ENCODE data around the gene SYS1.

SYS1 gene

DNA sequence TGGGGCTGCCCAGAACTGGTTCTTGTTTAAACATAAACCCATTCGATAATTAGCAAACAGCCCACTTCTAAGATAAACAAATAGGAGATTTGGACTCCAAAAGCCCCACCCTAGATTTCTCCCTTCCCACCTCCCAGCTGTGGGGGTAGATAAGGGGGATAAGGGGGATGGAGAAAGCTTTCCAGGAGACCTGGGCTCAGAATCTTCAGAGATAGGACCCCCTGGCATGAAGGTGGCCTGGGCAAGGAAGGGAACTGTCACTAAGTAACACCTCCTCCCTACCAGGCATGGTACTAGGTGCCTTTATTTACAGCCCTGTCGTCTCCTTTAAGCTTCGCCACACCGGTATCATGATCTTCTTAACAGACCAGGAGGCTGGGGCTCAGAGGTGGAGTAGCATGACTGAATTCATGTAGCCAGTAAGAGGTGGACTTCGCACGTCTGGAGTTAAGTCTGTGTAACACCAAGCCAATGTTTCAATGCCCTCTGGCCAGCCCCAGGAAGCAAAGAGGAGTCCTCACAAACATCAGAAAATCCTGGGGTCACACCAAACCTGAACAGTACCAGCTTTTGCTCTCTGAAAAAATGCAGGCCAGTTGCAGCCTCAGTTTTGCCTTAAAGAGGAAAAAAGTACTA, 19.3 kb upstream of the SYS1 start:
- DNase-seq (ENCODE audit: low read depth), result no peak
- H3K4me3 ChIP-seq (ENCODE audit: low read length), result no peak overlapping the region
- TF ChIP-seq, protein P1, sequence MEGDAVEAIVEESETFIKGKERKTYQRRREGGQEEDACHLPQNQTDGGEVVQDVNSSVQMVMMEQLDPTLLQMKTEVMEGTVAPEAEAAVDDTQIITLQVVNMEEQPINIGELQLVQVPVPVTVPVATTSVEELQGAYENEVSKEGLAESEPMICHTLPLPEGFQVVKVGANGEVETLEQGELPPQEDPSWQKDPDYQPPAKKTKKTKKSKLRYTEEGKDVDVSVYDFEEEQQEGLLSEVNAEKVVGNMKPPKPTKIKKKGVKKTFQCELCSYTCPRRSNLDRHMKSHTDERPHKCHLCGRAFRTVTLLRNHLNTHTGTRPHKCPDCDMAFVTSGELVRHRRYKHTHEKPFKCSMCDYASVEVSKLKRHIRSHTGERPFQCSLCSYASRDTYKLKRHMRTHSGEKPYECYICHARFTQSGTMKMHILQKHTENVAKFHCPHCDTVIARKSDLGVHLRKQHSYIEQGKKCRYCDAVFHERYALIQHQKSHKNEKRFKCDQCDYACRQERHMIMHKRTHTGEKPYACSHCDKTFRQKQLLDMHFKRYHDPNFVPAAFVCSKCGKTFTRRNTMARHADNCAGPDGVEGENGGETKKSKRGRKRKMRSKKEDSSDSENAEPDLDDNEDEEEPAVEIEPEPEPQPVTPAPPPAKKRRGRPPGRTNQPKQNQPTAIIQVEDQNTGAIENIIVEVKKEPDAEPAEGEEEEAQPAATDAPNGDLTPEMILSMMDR (conservative IDR thresholded peaks at IDR 0.05; ENCODE audit: low read depth, low read length), result no peak

DNA sequence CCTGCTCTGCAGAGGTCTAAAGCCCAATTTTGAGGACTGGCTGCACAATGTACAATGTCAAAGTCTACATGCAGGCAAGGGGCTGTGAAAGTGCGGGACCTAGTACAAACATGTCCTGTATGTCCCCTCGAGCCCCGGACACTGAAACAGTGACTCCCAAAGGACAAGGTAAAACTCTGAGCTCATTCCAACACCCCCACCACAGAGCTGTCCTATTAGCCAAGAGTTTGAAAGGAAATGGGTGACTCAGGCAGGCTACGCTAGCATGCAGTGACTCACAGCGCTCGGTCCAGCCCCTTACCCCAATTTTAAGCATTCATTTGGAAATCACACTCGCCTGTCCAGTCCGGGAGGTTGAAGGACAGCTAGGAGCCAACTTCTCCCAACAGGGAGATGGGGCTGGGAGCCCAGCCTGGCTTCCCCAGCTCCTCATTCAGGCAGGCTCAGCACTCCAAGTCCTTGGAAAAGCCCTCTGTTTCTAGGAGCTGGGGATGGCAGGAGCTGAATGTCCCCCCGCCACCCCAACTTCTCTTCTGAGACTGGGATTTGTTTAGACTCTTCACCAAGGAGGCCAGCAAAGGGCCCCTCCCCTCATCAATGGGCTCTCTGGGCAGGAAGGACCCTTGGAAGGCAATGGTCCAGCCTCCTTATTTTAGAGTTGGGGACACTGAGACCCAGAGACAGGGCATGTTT, 18.6 kb upstream of the SYS1 start:
- TF ChIP-seq, protein P1 (conservative IDR thresholded peaks at IDR 0.05; ENCODE audit: low read depth, low read length), result no peak
- H3K4me3 ChIP-seq (ENCODE audit: low read length), result peak overlapping the region; percentile 1
- DNase-seq (ENCODE audit: low read depth), result no peak

DNA sequence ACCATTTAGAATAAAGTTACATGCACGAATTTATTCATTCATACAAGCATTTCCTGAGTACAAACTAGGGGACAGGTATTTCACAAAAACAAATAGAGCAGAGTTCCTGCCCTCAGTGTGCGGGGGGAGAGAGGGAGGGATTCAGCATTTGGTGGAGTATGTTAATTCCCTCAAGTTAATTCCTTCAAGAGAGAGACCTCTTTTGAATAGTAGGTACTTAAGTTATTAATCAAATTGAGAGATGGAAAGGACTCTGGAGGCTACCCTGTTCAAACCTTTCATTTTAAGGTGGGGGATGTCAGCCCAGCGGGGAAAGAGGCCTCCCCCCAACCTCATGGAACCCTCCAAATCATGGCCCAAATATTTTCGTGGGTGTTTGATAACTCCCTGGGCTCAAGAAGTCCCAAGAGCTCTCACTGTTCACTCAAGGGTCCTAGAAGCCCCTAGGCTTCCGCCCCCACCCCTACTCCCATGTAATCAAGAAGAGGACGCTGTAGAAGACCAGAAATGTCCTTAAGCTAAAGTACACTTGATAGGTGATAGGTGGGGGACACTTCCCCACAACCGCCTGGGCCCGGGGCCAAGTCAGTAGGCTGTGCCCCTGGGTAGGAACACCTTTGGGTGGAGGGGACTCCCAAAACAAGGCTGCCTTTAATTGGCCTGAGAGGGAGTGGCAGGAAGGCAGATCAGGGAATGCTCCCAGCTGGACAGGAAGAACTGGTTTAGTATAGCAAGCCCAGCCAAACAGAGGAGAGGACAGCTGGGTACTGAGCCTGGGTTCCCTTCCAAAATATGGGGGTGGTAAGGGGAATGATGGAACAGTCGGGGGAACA, 17.6 kb upstream of the SYS1 start:
- peak overlapping the region; percentile 3 for H3K4me3 ChIP-seq (ENCODE audit: low read length)
- DNase-seq (ENCODE audit: low read depth), result no peak
- TF ChIP-seq, protein P1 (conservative IDR thresholded peaks at IDR 0.05; ENCODE audit: low read depth, low read length), result no peak

DNA sequence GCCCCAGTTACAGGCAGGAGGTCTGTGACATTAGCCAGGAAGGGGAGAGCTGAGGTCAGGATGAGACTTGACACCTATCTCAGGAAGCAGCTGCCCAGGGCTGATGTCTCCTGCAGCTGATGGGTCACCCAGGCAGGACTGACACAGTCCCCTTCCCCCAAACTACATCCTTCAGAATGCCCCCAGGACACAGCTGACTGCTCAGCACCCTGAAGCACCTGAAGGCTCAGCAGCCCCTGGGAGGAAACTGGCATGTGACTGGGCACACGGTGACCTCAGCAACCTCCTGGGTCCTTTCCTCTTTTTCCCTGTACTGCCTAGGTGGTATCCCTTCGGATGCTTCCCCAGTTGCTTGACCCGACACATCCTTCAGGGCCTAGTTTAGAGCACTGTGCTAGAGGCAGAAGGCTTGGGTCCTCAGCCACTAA, 16.7 kb upstream of the SYS1 start:
- H3K4me3 ChIP-seq (ENCODE audit: low read length), result peak overlapping the region; percentile 70
- TF ChIP-seq, protein P1 (conservative IDR thresholded peaks at IDR 0.05; ENCODE audit: low read depth, low read length), result no peak
- no peak for DNase-seq (ENCODE audit: low read depth)

DNA sequence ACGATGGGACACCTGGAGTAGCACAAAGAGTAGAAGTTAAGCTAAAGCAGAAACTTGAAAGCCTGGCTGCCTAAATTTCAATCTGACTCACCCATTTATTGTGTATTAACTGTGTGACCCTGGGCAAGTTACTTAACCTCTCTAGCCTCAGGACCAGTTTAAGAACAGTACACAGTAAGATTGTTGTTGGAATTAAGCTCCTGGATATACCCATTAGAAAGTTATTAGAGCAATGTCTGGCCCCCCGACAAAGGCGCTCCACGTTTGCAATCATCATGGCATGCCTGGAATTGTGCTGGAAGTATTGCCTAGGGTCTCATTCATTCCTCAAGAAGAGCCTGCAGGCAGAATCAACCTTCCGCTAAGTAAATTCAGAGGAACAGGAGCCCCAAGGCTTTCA, 16.1 kb upstream of the SYS1 start:
- H3K4me3 ChIP-seq (ENCODE audit: low read length), result peak overlapping the region; percentile 70

DNA sequence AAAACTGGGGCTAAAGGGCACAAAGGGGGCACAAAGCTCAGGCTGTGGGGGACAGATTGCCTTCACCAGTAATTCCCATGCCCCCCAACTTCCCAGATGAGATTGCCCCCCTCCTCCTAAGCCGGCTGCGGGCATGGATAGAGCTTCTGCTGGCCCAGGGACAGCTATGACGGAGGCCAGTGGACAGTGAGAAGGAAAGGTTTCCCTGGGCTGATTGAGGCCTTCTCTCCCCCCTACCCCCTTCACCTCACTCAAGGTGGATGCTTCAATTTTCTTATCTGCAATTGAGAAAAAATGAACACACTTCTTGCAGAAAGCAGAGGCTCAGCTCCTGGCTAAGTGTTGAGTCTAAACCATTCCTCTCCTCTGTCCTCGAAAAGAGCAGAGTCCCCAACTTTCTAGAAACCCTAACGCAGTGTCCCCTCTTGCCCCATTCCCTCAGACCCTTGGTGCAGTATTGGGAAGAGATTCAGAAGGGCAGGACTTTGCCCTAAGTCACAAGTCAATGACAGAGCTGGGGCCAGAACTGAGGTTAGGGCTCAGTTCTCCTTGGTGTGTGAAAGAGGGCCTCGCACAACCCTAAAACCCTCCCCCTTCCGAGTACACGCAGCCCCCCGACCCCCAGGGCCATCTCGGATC, 15.5 kb upstream of the SYS1 start:
- TF ChIP-seq, protein P1 (conservative IDR thresholded peaks at IDR 0.05; ENCODE audit: low read depth, low read length), result no peak
- no peak for DNase-seq (ENCODE audit: low read depth)
- peak overlapping the region; percentile 70 for H3K4me3 ChIP-seq (ENCODE audit: low read length)

More for the DNA sequence above, 16.1 kb upstream of the SYS1 start:
- DNase-seq (ENCODE audit: low read depth), result no peak
- TF ChIP-seq, protein P1 (conservative IDR thresholded peaks at IDR 0.05; ENCODE audit: low read depth, low read length), result no peak
